GM12865 (cell line): ENCODE results near the gene BCAN.

Experiments
- DNase-seq: peaks from one replicate; pipeline ENCODE4 v3.0.0; 2010; ENCODE audit warnings: low read depth
- H3K4me3 ChIP-seq: 2 replicates; pipeline ENCODE4 v1.5.1; 2011; ENCODE audit warnings: mild to moderate bottlenecking, low read depth, low read length, control low read depth
- CTCF ChIP-seq: IDR thresholded peaks from 2 replicates; pipeline ENCODE4 v1.5.1; 2011; ENCODE audit warnings: low read length, control low read depth, low read depth, inconsistent platforms; ENCODE audit not compliant: insufficient read depth; ENCODE audit errors: missing control alignments

BCAN gene

GRCh38 chr1:156666862-156667609 is 25.1 kb downstream of the BCAN start:
- H3K4me3 ChIP-seq: no peak overlapping the region
- no peak for DNase-seq
- no peak for TF ChIP-seq CTCF

GRCh38 chr1:156667610-156667967 is 25.7 kb downstream of the BCAN start:
- H3K4me3 ChIP-seq: no peak overlapping the region
- DNase-seq: no peak
- TF ChIP-seq CTCF: no peak

GRCh38 chr1:156667968-156668709 is 26.2 kb downstream of the BCAN start:
- TF ChIP-seq CTCF: no peak
- H3K4me3 ChIP-seq: no peak overlapping the region
- DNase-seq: no peak

- no peak for DNase-seq
- no peak for TF ChIP-seq CTCF
- H3K4me3 ChIP-seq: no peak overlapping the region
These were observed 27.1 kb downstream of the BCAN start for GRCh38 chr1:156668801-156669637.

GRCh38 chr1:156669794-156670193 is 27.9 kb downstream of the BCAN start:
- TF ChIP-seq CTCF: no peak
- no peak for DNase-seq
- H3K4me3 ChIP-seq: no peak overlapping the region

- no peak for TF ChIP-seq CTCF
- no peak overlapping the region for H3K4me3 ChIP-seq
- no peak for DNase-seq
These were observed 28.4 kb downstream of the BCAN start for GRCh38 chr1:156670359-156670758.
